Gastroesophageal sphincter (tissue), 4 donors: ENCODE results near the gene OR5P2. TPM values are rescaled to one million over a fixed set of nuclear protein-coding genes. Genes with fewer than 3 reads are reported as not detected.
"Not testable (repeated sequence)": the region's sequence is repeated elsewhere in the genome, so short reads cannot be mapped to it uniquely, and the experiment has no call there.

Source experiments
- ATAC-seq: fragments of 150-250 bp; one replicate; pipeline ENCODE4 v1.9.1; 2016; ENCODE audit warnings: mild to moderate bottlenecking, moderate library complexity
- H3K27ac ChIP-seq, 4 donors: fragments of 200-600 bp; sonication (generic) in 3 of 4; 1 replicate in 3 of 4; 2 replicates in 1 of 4; pipeline ENCODE4 v1.5.1; 2016 to 2019
- H3K27me3 ChIP-seq: fragments of 200-600 bp; sonication (generic); one replicate; pipeline ENCODE4 v1.5.1; 2019
- H3K36me3 ChIP-seq, 2 donors: fragments of 200-600 bp; sonication (generic); one replicate each; pipeline ENCODE4 v1.5.1; 2019; ENCODE audit warnings: control low read depth in 1 of 2
- H3K4me1 ChIP-seq, 3 donors: fragments of 200-600 bp; sonication (generic); 1 replicate in 2 of 3; 2 replicates in 1 of 3; pipeline ENCODE4 v1.5.1; 2016 to 2019; ENCODE audit warnings: control low read depth in 2 of 3
- H3K4me3 ChIP-seq, 2 donors: fragments of 200-600 bp; sonication (generic); one replicate each; pipeline ENCODE4 v1.5.1; 2019; ENCODE audit warnings: mild to moderate bottlenecking in 1 of 2, moderate library complexity in 1 of 2
- H3K9me3 ChIP-seq, 3 donors: fragments of 200-600 bp; sonication (generic); one replicate each; pipeline ENCODE4 v1.5.1; 2017 to 2019; ENCODE audit warnings: control low read depth in 2 of 3
- EP300 ChIP-seq: sonication (generic); formaldehyde crosslinking; IDR thresholded peaks from one replicate; pipeline ENCODE4 v1.6.1; 2017; ENCODE audit warnings: antibody characterized with exemption, mild to moderate bottlenecking
- POLR2A ChIP-seq, 2 donors: fragments of 450-650 bp; IDR thresholded peaks; one replicate each; pipeline ENCODE4 v1.6.1; 2017; ENCODE audit warnings: antibody characterized with exemption in 2 of 2, mild to moderate bottlenecking in 2 of 2, moderate library complexity in 1 of 2
- POLR2AphosphoS5 ChIP-seq: sonication (generic); formaldehyde crosslinking; IDR thresholded peaks from one replicate; pipeline ENCODE4 v1.6.1; 2017; ENCODE audit warnings: antibody characterized with exemption
- WGBS, 2 donors: methylation state at CpG; one replicate each; pipeline ENCODE4 v1.1.5; 2018; ENCODE audit warnings: low coverage in 1 of 2; 5-methylcytosine and 5-hydroxymethylcytosine counted together
- total RNA-seq, 4 donors: library from RNA; depleted of rRNA; stranded (reverse); fragments of >200 nt; gene quantifications; one replicate each; pipeline ENCODE4 v1.1.0, GENCODE V29; 2016
- TF ChIP-seq, protein P1 (sequence below), 4 experiments: fragments of 200-600 bp in 2 of 4; fragments of 450-650 bp in 2 of 4; sonication (generic) in 1 of 4; IDR thresholded peaks; one replicate each; pipeline ENCODE4 v1.5.1; 2017 to 2019; ENCODE audit warnings: antibody characterized with exemption in 4 of 4, mild to moderate bottlenecking in 2 of 4, moderate library complexity in 2 of 4

OR5P2 gene
- total RNA-seq, 4 donors from 2014 or later: not detected

DNA sequence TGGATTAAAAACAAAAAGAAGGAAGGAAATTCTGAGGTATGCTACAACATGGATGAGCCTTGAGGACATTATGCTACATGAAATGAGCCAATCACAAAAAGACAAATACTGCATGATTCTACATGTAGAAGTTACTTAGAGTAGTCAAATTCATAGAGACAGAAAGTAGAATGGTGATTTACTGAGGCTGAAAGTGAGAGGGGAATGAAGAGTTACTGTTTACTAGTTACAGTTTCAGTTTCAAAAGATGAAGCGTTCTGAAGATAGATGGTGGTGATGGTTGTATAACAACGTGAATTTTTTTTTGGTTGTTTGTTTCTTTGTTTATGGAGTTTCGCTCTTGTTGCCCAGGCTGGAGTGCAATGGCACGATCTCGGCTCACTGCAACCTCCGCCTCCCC, 9.5 kb downstream of the OR5P2 start:
- Histone ChIP-seq H3K27ac (no peak overlapping the region), H3K9me3 (peaks cover 0 to 6% (median 0%) of the 10 kb centered on the region in 3 donors), H3K4me1 (no peaks in the 10 kb centered on the region), H3K36me3 (no peaks in the 10 kb centered on the region), H3K4me3 (no peak overlapping the region), H3K27me3 (no peaks in the 10 kb centered on the region)
- ATAC-seq: no peak
- TF ChIP-seq POLR2A (IDR thresholded peaks at IDR 0.05) (no peak), POLR2AphosphoS5 (no peak), EP300 (no peak)
- TF ChIP-seq, protein P1, sequence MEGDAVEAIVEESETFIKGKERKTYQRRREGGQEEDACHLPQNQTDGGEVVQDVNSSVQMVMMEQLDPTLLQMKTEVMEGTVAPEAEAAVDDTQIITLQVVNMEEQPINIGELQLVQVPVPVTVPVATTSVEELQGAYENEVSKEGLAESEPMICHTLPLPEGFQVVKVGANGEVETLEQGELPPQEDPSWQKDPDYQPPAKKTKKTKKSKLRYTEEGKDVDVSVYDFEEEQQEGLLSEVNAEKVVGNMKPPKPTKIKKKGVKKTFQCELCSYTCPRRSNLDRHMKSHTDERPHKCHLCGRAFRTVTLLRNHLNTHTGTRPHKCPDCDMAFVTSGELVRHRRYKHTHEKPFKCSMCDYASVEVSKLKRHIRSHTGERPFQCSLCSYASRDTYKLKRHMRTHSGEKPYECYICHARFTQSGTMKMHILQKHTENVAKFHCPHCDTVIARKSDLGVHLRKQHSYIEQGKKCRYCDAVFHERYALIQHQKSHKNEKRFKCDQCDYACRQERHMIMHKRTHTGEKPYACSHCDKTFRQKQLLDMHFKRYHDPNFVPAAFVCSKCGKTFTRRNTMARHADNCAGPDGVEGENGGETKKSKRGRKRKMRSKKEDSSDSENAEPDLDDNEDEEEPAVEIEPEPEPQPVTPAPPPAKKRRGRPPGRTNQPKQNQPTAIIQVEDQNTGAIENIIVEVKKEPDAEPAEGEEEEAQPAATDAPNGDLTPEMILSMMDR (IDR thresholded peaks at IDR 0.05): no peak
- 82 to 84% methylated on average over 6 of the region's 6 CpGs for WGBS, 2 donors

DNA sequence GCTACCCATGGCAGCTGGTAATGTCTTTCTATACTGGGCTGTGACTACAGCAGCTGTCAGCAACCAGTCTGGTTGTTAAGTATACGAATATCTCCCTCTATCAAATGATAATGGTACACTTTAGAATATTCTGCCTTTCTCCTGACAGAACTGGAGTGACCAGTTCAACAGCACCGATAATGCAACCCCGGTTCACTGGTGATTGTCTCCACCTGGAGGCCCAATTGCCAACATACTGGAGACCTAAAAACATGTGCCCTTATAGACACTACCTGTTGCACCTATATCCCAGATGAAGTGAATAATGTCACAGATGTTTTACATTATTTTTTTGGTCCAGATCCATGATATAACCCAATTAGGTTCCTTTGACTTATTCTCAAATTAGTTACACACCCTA, 21.1 kb downstream of the OR5P2 start:
- H3K27me3 ChIP-seq: no peaks in the 10 kb centered on the region
- H3K36me3 ChIP-seq: no peaks in the 10 kb centered on the region
- peaks cover 0 to 5% (median 0%) of the 10 kb centered on the region in 3 donors for H3K9me3 ChIP-seq
- 41 to 60% methylated on average over 1 to 3 of the region's 3 CpGs for WGBS, 2 donors
- no peak for ATAC-seq
- no peaks in the 10 kb centered on the region for H3K4me1 ChIP-seq
- TF ChIP-seq POLR2A (IDR thresholded peaks at IDR 0.05): no peak
- no peak for TF ChIP-seq EP300
- no peak for TF ChIP-seq POLR2AphosphoS5
- TF ChIP-seq, protein P1 (IDR thresholded peaks at IDR 0.05): no peak
- no peak overlapping the region for H3K4me3 ChIP-seq
- H3K27ac ChIP-seq: no peak overlapping the region

DNA sequence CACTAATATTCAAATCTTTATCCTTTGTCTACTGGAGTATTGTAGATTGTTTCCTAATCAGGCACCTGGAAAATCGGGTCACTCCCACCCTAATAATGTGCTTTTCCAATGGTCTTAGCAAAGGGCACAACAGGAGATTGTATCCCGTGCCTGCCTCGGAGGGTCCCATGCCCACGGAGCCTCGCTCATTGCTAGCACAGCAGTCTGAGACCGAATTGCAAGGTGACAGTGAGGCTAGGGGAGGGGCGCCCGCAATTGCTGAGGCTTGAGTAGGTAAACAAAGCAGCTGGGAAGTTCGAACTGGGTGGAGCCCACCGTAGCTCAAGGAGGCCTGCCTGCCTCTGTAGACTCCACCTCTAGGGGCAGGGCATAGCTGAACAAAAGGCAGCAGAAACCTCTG, 32.4 kb downstream of the OR5P2 start:
- H3K9me3 ChIP-seq, ATAC-seq, H3K4me3 ChIP-seq, H3K27me3 ChIP-seq, H3K36me3 ChIP-seq, H3K4me1 ChIP-seq, H3K27ac ChIP-seq: not testable (repeated sequence)
- 71% methylated on average over 1 of the region's 10 CpGs; no CpG with 5 or more reads in 1 of the 2 donors for WGBS, 2 donors

DNA sequence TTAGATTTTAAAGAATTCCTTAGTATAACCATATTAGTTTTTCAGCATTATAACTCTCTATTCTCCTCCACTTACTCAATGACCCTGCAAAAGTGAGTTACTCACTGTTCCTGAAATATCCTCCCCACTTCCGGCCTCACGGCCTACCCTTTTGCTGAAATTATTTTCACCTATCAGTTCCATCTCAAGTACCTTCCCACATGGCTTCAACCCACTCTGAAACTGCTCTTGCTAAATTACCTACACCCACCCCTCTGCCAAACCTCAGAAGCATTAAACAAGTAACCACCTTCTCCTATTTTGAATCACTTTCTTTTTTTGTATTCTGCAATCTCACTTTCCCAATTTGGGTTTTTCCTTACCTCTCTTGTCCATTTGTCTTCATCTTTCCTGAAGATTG, 37.7 kb downstream of the OR5P2 start:
- no peaks in the 10 kb centered on the region for H3K9me3 ChIP-seq
- H3K4me1 ChIP-seq: no peaks in the 10 kb centered on the region
- WGBS, 2 donors: 76 to 96% methylated on average over 2 of the region's 2 CpGs
- no peaks in the 10 kb centered on the region for H3K27me3 ChIP-seq
- no peaks in the 10 kb centered on the region for H3K36me3 ChIP-seq
- ATAC-seq: no peak
- H3K27ac ChIP-seq: no peak overlapping the region
- TF ChIP-seq POLR2AphosphoS5 (no peak), EP300 (no peak), POLR2A (IDR thresholded peaks at IDR 0.05) (no peak)
- TF ChIP-seq, protein P1 (IDR thresholded peaks at IDR 0.05): no peak
- no peak overlapping the region for H3K4me3 ChIP-seq

DNA sequence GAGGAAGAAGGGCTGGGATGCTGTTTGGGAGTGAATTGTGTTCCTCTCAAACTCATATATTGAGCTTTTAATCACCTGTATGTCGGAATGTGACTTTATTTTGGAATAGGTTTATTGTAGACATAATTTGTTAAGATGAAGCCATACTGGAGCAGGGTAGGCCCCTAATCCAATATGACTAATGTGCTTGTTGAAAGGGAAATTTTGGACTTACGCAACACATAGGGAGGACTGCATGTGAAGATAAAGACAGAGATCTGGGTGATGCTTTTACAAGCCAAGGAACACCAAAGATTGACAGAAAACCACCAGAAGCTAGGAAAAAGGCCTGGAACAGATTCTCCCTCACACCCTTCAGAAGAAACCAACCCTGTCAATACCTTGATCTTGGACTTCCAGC, 47.3 kb downstream of the OR5P2 start:
- H3K4me1 ChIP-seq: no peaks in the 10 kb centered on the region
- H3K4me3 ChIP-seq: no peak overlapping the region
- ATAC-seq: no peak
- H3K36me3 ChIP-seq: no peaks in the 10 kb centered on the region
- no peaks in the 10 kb centered on the region for H3K9me3 ChIP-seq
- no peak overlapping the region for H3K27ac ChIP-seq
- TF ChIP-seq POLR2AphosphoS5 (no peak), POLR2A (IDR thresholded peaks at IDR 0.05) (no peak), EP300 (no peak)
- TF ChIP-seq, protein P1 (IDR thresholded peaks at IDR 0.05): no peak
- no peaks in the 10 kb centered on the region for H3K27me3 ChIP-seq
- WGBS, 2 donors: 79 to 83% methylated on average over 1 to 2 of the region's 2 CpGs

Other genes starting within 250 kb of the OR5P2 start
- gene CYB5R2, start 123.4 kb downstream of the OR5P2 start, total RNA-seq: 1 to 10 TPM; 1.2 to 4.4 (median 2.1) TPM
- gene OVCH2, start 90.5 kb downstream of the OR5P2 start, total RNA-seq: not detected
- not detected for gene OR5P3, start 33.9 kb upstream of the OR5P2 start, total RNA-seq
- not detected for gene OR10A6, start 134.3 kb upstream of the OR5P2 start, total RNA-seq
- not detected for gene OR10A3, start 144.8 kb upstream of the OR5P2 start, total RNA-seq
- not detected for gene NLRP10, start 168.5 kb upstream of the OR5P2 start, total RNA-seq
- gene EIF3F, start 190.4 kb upstream of the OR5P2 start, total RNA-seq: 100 to 1,000 TPM; 204 to 356 (median 235) TPM